HFFc6 (cell line): ENCODE data around the gene PRM1. TPM values are rescaled to one million over a fixed set of nuclear protein-coding genes. Genes with fewer than 3 reads are reported as not detected.

Experiments used
- DNase-seq: peaks from one replicate; pipeline ENCODE4 v3.0.0-alpha.2; 2018
- H3K27ac Mint-ChIP-seq: 2 replicates; pipeline ENCODE4 v1.8.0; 2020; ENCODE audit warnings: mild to moderate bottlenecking, mixed read lengths
- H3K27me3 Mint-ChIP-seq: 2 replicates; pipeline ENCODE4 v1.8.0; 2021; ENCODE audit warnings: mild to moderate bottlenecking, moderate library complexity, mixed read lengths; ENCODE audit not compliant: insufficient read depth
- H3K36me3 Mint-ChIP-seq: 2 replicates; pipeline ENCODE4 v1.8.0; 2021; ENCODE audit warnings: low read depth, mixed read lengths
- H3K4me1 Mint-ChIP-seq: 2 replicates; pipeline ENCODE4 v1.8.0; 2020; ENCODE audit warnings: low read depth, mixed read lengths
- H3K4me3 Mint-ChIP-seq: 2 replicates; pipeline ENCODE4 v1.8.0; 2020; ENCODE audit warnings: mild to moderate bottlenecking, moderate library complexity, mixed read lengths
- H3K9me3 Mint-ChIP-seq: 2 replicates; pipeline ENCODE4 v1.8.0; 2020; ENCODE audit warnings: mild to moderate bottlenecking, mixed read lengths
- total RNA-seq, 6 experiments: library from RNA; stranded (reverse); fragmentation: NEBNext Ultra II Directional; extraction: Animal tissue kit (Norgen Biotek cat#: 25700); gene quantifications; 2 replicates in 1 of 6; 3 replicates in 5 of 6; pipeline ENCODE4 v1.2.3, GENCODE V29; 2021
- TF ChIP-seq, protein P1 (sequence below): fragments of 200-600 bp; sonication (generic); IDR thresholded peaks from 2 replicates; pipeline ENCODE4 v1.5.0; 2021; ENCODE audit warnings: antibody characterized with exemption, mild to moderate bottlenecking

Gene PRM1
- total RNA-seq, 6 experiments from 2014 or later = not detected

DNA sequence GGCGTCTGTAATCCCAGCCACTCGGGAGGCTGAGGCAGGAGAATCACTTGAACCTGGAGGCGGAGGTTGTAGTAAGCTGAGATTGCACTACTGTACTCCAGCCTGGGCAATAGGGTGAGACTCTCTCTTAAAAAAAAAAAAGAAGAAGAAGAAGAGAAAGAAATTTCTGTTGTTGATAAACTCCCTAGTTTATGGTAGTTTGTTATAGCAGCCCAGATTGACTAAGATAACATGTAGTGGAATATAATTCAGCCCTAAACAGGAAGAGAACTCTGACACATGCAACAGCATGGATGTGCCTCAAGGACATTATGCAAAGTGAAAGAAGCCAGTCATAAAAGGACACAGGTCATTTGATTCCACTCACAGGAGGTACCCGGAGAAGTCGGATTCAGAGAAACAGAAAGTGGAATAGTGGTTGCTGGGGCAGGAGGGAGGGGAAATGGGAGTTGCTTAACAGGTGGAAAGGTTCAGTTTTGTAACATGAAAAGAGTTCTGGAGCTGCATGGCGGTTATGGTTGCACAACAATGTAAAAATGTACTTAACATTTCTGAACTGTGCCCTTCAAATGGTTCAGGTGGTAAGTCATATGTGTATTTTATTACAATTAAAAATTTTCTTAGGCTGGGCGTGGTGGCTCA lies 26.0 kb upstream of the PRM1 start:
- TF ChIP-seq, protein P1, sequence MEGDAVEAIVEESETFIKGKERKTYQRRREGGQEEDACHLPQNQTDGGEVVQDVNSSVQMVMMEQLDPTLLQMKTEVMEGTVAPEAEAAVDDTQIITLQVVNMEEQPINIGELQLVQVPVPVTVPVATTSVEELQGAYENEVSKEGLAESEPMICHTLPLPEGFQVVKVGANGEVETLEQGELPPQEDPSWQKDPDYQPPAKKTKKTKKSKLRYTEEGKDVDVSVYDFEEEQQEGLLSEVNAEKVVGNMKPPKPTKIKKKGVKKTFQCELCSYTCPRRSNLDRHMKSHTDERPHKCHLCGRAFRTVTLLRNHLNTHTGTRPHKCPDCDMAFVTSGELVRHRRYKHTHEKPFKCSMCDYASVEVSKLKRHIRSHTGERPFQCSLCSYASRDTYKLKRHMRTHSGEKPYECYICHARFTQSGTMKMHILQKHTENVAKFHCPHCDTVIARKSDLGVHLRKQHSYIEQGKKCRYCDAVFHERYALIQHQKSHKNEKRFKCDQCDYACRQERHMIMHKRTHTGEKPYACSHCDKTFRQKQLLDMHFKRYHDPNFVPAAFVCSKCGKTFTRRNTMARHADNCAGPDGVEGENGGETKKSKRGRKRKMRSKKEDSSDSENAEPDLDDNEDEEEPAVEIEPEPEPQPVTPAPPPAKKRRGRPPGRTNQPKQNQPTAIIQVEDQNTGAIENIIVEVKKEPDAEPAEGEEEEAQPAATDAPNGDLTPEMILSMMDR = no peak
- H3K27ac Mint-ChIP-seq = no peak overlapping the region
- no peak for DNase-seq
- H3K4me1 Mint-ChIP-seq = peaks cover 14% of the 10 kb centered on the region
- no peak overlapping the region for H3K4me3 Mint-ChIP-seq
- peaks cover 2% of the 10 kb centered on the region; the same call in 1 of the 2 replicates for H3K27me3 Mint-ChIP-seq
- no peaks in the 10 kb centered on the region for H3K9me3 Mint-ChIP-seq
- no peaks in the 10 kb centered on the region for H3K36me3 Mint-ChIP-seq

DNA sequence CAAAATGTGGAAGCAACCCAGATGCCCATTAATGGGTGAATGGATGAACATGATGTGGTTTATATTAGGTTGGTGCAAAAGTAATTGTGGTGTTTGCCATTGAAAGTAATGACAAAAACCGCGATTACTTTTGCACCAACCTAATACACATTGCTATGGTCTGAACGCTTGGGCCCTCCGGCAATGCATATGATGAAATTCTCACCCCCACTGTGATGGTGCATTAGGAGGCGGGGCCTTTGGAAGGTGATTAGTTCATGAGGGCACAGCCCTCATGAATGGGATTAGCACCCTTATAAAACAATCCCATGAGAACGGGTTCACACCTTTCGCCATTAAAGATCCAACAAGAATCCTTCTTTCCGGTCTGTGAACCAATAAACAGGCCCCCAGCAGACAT lies 25.3 kb upstream of the PRM1 start:
- Mint-ChIP-seq H3K36me3 (no peaks in the 10 kb centered on the region), H3K27me3 (peaks cover 2% of the 10 kb centered on the region; the same call in 1 of the 2 replicates), H3K27ac (no peak overlapping the region), H3K4me1 (peaks cover 9% of the 10 kb centered on the region; the same call in 1 of the 2 replicates), H3K4me3 (no peak overlapping the region), H3K9me3 (no peaks in the 10 kb centered on the region)
- TF ChIP-seq, protein P1 = no peak
- no peak for DNase-seq

DNA sequence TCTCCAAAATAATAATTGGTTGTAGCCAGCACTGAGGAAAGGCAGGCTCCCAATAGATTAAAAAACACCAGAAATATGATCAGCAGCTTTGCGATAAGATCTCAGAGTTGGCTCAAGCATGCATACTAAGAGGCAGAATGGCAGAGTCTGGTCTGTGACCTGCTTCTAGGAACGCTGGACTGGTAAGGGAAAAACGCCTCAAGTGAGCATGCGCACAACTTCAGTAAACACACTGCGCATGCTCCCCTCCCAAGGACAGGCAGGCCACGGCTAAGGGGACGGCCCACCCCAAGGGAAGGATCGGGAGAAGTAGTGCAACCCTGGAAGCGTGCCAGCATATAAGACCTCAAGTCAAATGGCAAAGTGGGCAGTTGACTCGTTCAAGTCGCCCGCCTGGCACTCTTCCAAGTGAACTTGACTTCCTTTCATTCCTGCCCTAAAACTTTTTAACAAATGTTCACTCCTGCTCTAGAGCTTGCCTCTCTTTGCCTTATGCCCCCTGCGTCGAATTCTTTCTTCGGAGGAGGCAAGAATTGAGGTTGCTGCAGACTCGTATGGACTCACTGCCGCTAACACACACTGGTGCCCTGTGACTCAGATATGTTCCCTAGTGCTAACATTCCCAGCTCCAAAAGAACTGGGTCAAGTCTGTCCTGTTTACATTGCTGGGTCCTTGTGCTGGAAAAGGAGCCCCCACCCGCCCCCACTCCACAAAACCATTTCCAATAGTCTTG lies 22.4 kb upstream of the PRM1 start:
- Mint-ChIP-seq H3K4me3 (no peak overlapping the region), H3K27me3 (peaks cover 3% of the 10 kb centered on the region)

DNA sequence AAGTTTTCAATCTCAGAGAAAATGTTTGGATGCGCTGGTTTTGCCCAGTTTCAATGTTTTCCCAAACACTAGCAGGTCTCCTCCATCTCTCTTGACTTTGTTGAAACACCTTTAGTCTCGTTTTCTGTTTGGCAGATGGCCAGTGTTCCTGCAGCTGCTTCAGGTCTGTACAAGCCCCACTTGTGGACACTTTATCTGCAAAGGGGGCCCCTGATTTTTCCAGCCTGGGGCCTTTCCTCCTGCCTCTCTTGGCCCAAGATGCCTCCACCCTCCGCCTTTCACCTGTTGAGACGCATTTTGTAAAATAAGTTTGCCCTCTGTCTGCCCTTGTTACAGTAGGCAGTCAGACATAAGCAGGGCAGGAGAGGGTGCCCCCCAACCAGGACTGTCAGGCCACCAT lies 21.8 kb upstream of the PRM1 start:
- no peaks in the 10 kb centered on the region for H3K36me3 Mint-ChIP-seq
- TF ChIP-seq, protein P1 = no peak
- no peaks in the 10 kb centered on the region for H3K9me3 Mint-ChIP-seq
- H3K4me3 Mint-ChIP-seq = no peak overlapping the region
- no peak for DNase-seq
- H3K4me1 Mint-ChIP-seq = peaks cover 9% of the 10 kb centered on the region; the same call in 1 of the 2 replicates
- H3K27me3 Mint-ChIP-seq = peaks cover 3% of the 10 kb centered on the region
- no peak overlapping the region for H3K27ac Mint-ChIP-seq

More for the DNA sequence above, 22.4 kb upstream of the PRM1 start:
- TF ChIP-seq, protein P1 = no peak
- Mint-ChIP-seq H3K27ac (no peak overlapping the region), H3K36me3 (no peaks in the 10 kb centered on the region), H3K9me3 (no peaks in the 10 kb centered on the region), H3K4me1 (peaks cover 9% of the 10 kb centered on the region; the same call in 1 of the 2 replicates)
- no peak for DNase-seq

DNA sequence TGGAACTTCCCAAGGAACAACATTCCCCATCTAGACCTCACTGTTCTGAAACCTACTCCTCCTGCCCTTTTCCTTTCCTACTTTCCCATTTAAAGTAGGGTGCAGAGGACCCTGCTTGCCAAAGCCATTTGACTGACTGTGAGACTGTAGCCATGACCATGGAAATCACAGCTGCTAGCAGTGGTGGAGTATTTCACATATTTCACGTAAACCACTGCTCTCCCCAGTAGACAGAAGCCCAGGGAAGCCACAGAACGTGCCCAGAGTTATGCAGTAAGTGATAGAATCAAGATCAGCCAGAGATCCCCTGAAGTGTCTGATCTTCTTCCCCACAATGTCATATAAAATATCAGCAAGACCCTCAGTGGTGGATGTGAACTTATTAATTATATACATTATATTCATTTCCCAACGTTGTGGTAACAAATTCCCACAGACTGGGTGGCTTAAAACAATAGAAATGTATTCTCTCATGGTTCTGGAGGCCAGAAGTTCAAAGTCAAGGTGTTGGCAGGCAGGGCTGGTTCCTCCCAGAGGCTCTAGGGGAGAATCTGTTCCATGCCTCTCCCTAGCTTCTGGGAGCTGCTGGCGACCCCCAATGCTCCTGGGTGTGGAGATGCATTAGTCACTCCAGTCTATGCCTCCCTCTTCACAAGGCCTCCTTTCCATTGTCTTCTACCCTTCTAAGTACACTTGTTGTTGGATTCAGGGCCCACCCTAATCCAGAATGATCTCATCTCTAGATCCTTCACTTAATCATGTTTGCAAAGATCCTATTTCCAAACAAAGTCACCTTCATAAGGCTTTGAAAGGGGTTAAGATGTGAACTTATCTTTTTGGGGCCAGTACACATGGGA lies 20.7 kb upstream of the PRM1 start:
- Mint-ChIP-seq H3K4me1 (peaks cover 17% of the 10 kb centered on the region), H3K36me3 (no peaks in the 10 kb centered on the region), H3K27me3 (peaks cover 3% of the 10 kb centered on the region), H3K4me3 (no peak overlapping the region), H3K27ac (no peak overlapping the region), H3K9me3 (no peaks in the 10 kb centered on the region)
- no peak for DNase-seq
- TF ChIP-seq, protein P1 = no peak
